K562 (cell line): ENCODE measurements around the gene UNC5B. TPM values are rescaled to one million over a fixed set of nuclear protein-coding genes. Genes with fewer than 3 reads are reported as not detected.

Experiments
- ATAC-seq: fragments of 200-7000 bp; cut with Tn5 transposase; 3 replicates; pipeline ENCODE4 v1.9.1; 2020; ENCODE audit warnings: moderate library complexity
- BruUV-seq: library from RNA; stranded (reverse); fragments of 400-500 nt; replicated peaks from 2 replicates; lab custom pipeline; 2021; lab: Mats Ljungman, UMichigan
- CTCF ChIA-PET: fragments of 300-600 bp; formaldehyde crosslinking; extraction: SDS; loops from one replicate; lab custom pipeline; 2021; ENCODE audit warnings: low intra/inter-chr PET ratio; lab: Yijun Ruan, JAX
- POLR2A ChIA-PET: fragments of 300-600, 350-650 bp; sonication (Branson Sonifier 250); formaldehyde crosslinking; extraction: SDS; loops from one replicate; lab custom pipeline; 2021; ENCODE audit warnings: antibody characterized with exemption, inconsistent platforms; lab: Yijun Ruan, JAX
- DNase-seq, 4 experiments: peaks; one replicate each; pipeline versions ENCODE4 v3.0.0 to v3.0.0-alpha.2; 2011 to 2018; ENCODE audit warnings: low spot score in 3 of 4, mixed read lengths in 3 of 4; ENCODE audit errors: extremely low read depth in 1 of 4
- FAIRE-seq: peaks from 2 replicates; lab custom pipeline; 2011; peaks lifted over from hg19 to GRCh38; lab: Jason Lieb, UNC
- H2AFZ ChIP-seq: 2 replicates; pipeline ENCODE4 v1.6.0; 2011; ENCODE audit warnings: low read depth, low read length, control low read depth, inconsistent platforms
- H3K27ac ChIP-seq: fragments of 200-600 bp; 3 replicates; pipeline ENCODE4 v1.8.0; 2011; ENCODE audit warnings: low read depth, mild to moderate bottlenecking, control low read depth, inconsistent platforms, low read length, moderate library complexity, mixed read lengths; ENCODE audit errors: extremely low read depth
- H3K27me3 ChIP-seq, 2 experiments: fragments of 300-600 bp in 1 of 2; 2 replicates in 1 of 2; 3 replicates in 1 of 2; pipeline versions ENCODE4 v1.6.0 to v1.8.0; 2011; ENCODE audit warnings: inconsistent platforms in 2 of 2, low read length in 2 of 2, mild to moderate bottlenecking in 1 of 2, mixed read lengths in 1 of 2, moderate library complexity in 1 of 2; ENCODE audit not compliant: control insufficient read depth in 2 of 2, insufficient read depth in 2 of 2
- H3K36me3 ChIP-seq: fragments of 300-600 bp; 3 replicates; pipeline ENCODE4 v1.8.0; 2011; ENCODE audit warnings: mild to moderate bottlenecking, low read length, inconsistent platforms; ENCODE audit not compliant: control insufficient read depth, insufficient read depth
- H3K4me1 ChIP-seq, 2 experiments: fragments of 200-600 bp in 1 of 2; replicated peaks in 1 of 2; 2 replicates in 1 of 2; 3 replicates in 1 of 2; pipeline versions ENCODE4 v1.5.1 to v1.8.0; 2011; ENCODE audit warnings: inconsistent platforms in 2 of 2, low read length in 2 of 2, mild to moderate bottlenecking in 1 of 2, mixed read lengths in 1 of 2, moderate library complexity in 1 of 2; ENCODE audit not compliant: control insufficient read depth in 2 of 2, insufficient read depth in 2 of 2
- H3K4me2 ChIP-seq: 2 replicates; pipeline ENCODE4 v1.6.1; 2011; ENCODE audit warnings: low read length, control low read depth, inconsistent platforms, mixed read lengths; ENCODE audit not compliant: insufficient read depth
- H3K4me3 ChIP-seq: fragments of 200-600 bp; sonication (generic), shearing (Covaris generic); 2 replicates; pipeline ENCODE4 v1.5.1; 2016; ENCODE audit warnings: control low read depth, inconsistent platforms
- H3K79me2 ChIP-seq: fragments of 200-600 bp; 3 replicates; pipeline ENCODE4 v1.8.0; 2011; ENCODE audit warnings: low read length, inconsistent platforms; ENCODE audit not compliant: control insufficient read depth, insufficient read depth
- H3K9ac ChIP-seq, 2 experiments: 2 replicates each; pipeline versions ENCODE4 v1.6.0 to v1.6.1; 2011; ENCODE audit warnings: low read depth in 2 of 2, low read length in 2 of 2, control low read depth in 1 of 2, inconsistent platforms in 1 of 2, mild to moderate bottlenecking in 1 of 2, mixed read lengths in 1 of 2; ENCODE audit not compliant: insufficient read depth in 1 of 2
- H3K9me1 ChIP-seq: one replicate; pipeline ENCODE4 v1.6.0; 2011; ENCODE audit warnings: inconsistent platforms, mild to moderate bottlenecking, low read length, moderate library complexity; ENCODE audit not compliant: control insufficient read depth, insufficient read depth
- H3K9me3 ChIP-seq: replicated peaks from 2 replicates; pipeline ENCODE4 v1.5.1; 2011; ENCODE audit warnings: low read depth, low read length, inconsistent platforms; ENCODE audit not compliant: control insufficient read depth, insufficient read depth
- H4K20me1 ChIP-seq: replicated peaks from 2 replicates; pipeline ENCODE4 v1.6.1; 2011; ENCODE audit warnings: low read length, inconsistent platforms, mixed read lengths; ENCODE audit not compliant: control insufficient read depth, insufficient read depth
- ADNP ChIP-seq: fragments of 200-800 bp; sonication (Bioruptor generic); IDR thresholded peaks from 2 replicates; pipeline ENCODE4 v1.6.1; 2016; ENCODE audit warnings: missing genetic modification characterization, missing compliant biosample characterization
- RERE ChIP-seq: sonication (generic); formaldehyde crosslinking; IDR thresholded peaks from 2 replicates; pipeline ENCODE4 v1.8.0; 2023; ENCODE audit warnings: missing genetic modification reagents, mild to moderate bottlenecking, borderline replicate concordance
- SUPT5H ChIP-seq: fragments of 450-650 bp; IDR thresholded peaks from 2 replicates; pipeline ENCODE4 v1.6.1; 2016
- ZNF766 ChIP-seq: fragments of 200-800 bp; sonication (Bioruptor generic); conservative IDR thresholded peaks from 2 replicates; pipeline ENCODE4 v1.6.1; 2016; ENCODE audit warnings: missing genetic modification characterization, missing compliant biosample characterization
- WGBS: fragments of 100-300 bp; shearing (Covaris generic); methylation state at CpG from one replicate; pipeline ENCODE4 v1.1.6; 2016; ENCODE audit warnings: low coverage, mixed read lengths; ENCODE audit not compliant: insufficient coverage; ENCODE audit errors: missing lambda C conversion rate; 5-methylcytosine and 5-hydroxymethylcytosine counted together
- in situ Hi-C: fragments of 300-500 bp; cut with MboI; formaldehyde crosslinking; loops from 4 replicates; pipeline ENCODE4 v1.15.0; 2018; ENCODE audit warnings: inconsistent platforms, mixed read lengths
- intact Hi-C: fragments of 100-400 bp; cut with micrococcal nuclease; formaldehyde crosslinking; loops from 2 replicates; pipeline ENCODE4 v1.14.2; 2022
- polyA plus RNA-seq, 8 experiments: library from polyadenylated mRNA; depleted of rRNA in 4 of 8; stranded (reverse) in 5 of 8; unstranded in 3 of 8; fragments of >200 nt; fragmentation: Nextera tagmentation in 2 of 8; fragmentation: Illumina TruSeq in 1 of 8; extraction: Ambion mirVana in 2 of 8; extraction: Trizol in 1 of 8; gene quantifications; 2 replicates each; pipeline versions ENCODE4 v1.2.1 to v1.2.3, GENCODE V29; 2011 to 2014; ENCODE audit warnings: inconsistent platforms in 1 of 8, missing spikeins in 1 of 8
- total RNA-seq, 7 experiments: library from RNA; depleted of rRNA in 6 of 7; stranded (reverse); fragments of >200 nt in 6 of 7; fragmentation: Illumina TruSeq in 2 of 7; extraction: Trizol in 2 of 7; gene quantifications; 2 replicates each; pipeline versions ENCODE4 v1.2.1 to v1.2.3, GENCODE V29; 2011 to 2021; ENCODE audit warnings: low replicate concordance in 1 of 7
- TF ChIP-seq, protein P1 (sequence below), 2 experiments: fragments of 450-650 bp; formaldehyde crosslinking in 1 of 2; IDR thresholded peaks; 2 replicates each; pipeline versions ENCODE4 v1.4.0 to v1.6.1; 2014 to 2020; ENCODE audit warnings: mild to moderate bottlenecking in 2 of 2, borderline replicate concordance in 1 of 2, low read depth in 1 of 2
- TF ChIP-seq, protein P2 (sequence below): sonication (generic); formaldehyde crosslinking; IDR thresholded peaks from 2 replicates; pipeline ENCODE4 v1.8.0; 2022; ENCODE audit warnings: mild to moderate bottlenecking, missing genetic modification reagents

UNC5B gene
- total and polyA plus RNA-seq, 9 of the 15 experiments (the other 6 are each of a cell fraction or from before 2014, with no cell fraction given): 0.10 to 8.4 (median 2.1) TPM

DNA sequence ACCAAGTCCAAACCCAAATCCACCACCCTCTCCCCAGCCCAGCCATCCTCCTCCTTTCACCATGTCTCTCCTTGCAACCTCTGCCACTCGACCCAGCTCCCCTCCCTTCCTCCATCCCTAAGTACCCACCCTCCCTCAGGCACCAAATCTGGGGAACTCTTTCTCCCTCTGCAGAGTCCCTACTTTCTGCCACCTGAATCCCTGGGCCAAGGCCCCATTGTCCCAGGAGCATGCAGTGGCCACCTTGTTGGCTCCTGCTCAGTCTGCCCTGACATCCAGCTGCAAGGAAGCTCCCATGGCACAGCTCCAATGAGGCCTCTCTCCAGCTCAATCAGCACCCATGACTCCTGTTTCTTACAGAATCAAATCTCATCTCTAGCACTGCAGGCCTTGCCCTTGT lies 5.5 kb upstream of the UNC5B start:
- Histone ChIP-seq H3K9me1 (no peaks in the 10 kb centered on the region), H4K20me1 (0 out of 2 replicates have a peak, but pooled peaks cover 5% of the 10 kb centered on the region), H3K4me3 (no peak overlapping the region), H3K36me3 (no peaks in the 10 kb centered on the region), H2AFZ (no peak overlapping the region), H3K9me3 (no peaks in the 10 kb centered on the region), H3K4me1 (peaks cover 4 to 8% of the 10 kb centered on the region in 2 experiments; a peak in 4 of 5 replicates), H3K4me2 (no peak overlapping the region), H3K79me2 (no peaks in the 10 kb centered on the region), H3K9ac (no peak overlapping the region), H3K27ac (no peak overlapping the region), H3K27me3 (peaks cover 34 to 45% of the 10 kb centered on the region in 2 experiments; a peak in 4 of 5 replicates)
- DNase-seq (no peak), FAIRE-seq (no peak), ATAC-seq (no peak)
- no TSS peak for BruUV-seq
- 0% methylated on average over 1 of the region's 1 CpG for WGBS
- ChIA-PET POLR2A (no interaction called here), CTCF (no interaction called here)
- intact Hi-C loops: loop anchor here (10.0 kb wide), 1 partner anchor 662 kb away; no protein-coding TSS in a partner anchor
- in situ Hi-C loops: no loop called here
- TF ChIP-seq, protein P1, sequence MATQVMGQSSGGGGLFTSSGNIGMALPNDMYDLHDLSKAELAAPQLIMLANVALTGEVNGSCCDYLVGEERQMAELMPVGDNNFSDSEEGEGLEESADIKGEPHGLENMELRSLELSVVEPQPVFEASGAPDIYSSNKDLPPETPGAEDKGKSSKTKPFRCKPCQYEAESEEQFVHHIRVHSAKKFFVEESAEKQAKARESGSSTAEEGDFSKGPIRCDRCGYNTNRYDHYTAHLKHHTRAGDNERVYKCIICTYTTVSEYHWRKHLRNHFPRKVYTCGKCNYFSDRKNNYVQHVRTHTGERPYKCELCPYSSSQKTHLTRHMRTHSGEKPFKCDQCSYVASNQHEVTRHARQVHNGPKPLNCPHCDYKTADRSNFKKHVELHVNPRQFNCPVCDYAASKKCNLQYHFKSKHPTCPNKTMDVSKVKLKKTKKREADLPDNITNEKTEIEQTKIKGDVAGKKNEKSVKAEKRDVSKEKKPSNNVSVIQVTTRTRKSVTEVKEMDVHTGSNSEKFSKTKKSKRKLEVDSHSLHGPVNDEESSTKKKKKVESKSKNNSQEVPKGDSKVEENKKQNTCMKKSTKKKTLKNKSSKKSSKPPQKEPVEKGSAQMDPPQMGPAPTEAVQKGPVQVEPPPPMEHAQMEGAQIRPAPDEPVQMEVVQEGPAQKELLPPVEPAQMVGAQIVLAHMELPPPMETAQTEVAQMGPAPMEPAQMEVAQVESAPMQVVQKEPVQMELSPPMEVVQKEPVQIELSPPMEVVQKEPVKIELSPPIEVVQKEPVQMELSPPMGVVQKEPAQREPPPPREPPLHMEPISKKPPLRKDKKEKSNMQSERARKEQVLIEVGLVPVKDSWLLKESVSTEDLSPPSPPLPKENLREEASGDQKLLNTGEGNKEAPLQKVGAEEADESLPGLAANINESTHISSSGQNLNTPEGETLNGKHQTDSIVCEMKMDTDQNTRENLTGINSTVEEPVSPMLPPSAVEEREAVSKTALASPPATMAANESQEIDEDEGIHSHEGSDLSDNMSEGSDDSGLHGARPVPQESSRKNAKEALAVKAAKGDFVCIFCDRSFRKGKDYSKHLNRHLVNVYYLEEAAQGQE (IDR thresholded peaks at IDR 0.05; ENCODE audit: borderline replicate concordance): no peak
- TF ChIP-seq, protein P1 (CRISPR knock-in tag; IDR thresholded peaks at IDR 0.05; ENCODE audit: low read depth): no peak
- TF ChIP-seq, protein P2, sequence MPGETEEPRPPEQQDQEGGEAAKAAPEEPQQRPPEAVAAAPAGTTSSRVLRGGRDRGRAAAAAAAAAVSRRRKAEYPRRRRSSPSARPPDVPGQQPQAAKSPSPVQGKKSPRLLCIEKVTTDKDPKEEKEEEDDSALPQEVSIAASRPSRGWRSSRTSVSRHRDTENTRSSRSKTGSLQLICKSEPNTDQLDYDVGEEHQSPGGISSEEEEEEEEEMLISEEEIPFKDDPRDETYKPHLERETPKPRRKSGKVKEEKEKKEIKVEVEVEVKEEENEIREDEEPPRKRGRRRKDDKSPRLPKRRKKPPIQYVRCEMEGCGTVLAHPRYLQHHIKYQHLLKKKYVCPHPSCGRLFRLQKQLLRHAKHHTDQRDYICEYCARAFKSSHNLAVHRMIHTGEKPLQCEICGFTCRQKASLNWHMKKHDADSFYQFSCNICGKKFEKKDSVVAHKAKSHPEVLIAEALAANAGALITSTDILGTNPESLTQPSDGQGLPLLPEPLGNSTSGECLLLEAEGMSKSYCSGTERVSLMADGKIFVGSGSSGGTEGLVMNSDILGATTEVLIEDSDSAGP (CRISPR knock-in tag): no peak
- no peak for TF ChIP-seq ZNF766
- TF ChIP-seq ADNP: no peak
- TF ChIP-seq SUPT5H: no peak
- no peak for TF ChIP-seq RERE (CRISPR knock-in tag)
